GOT3 (cell line): Measurements from ENCODE around the gene HS6ST3.

Experiments used
- DNase-seq: peaks from one replicate; lab custom pipeline; 2025; ENCODE audit warnings: mixed read lengths; lab: John Stamatoyannopoulos, UW

Gene HS6ST3

DNA sequence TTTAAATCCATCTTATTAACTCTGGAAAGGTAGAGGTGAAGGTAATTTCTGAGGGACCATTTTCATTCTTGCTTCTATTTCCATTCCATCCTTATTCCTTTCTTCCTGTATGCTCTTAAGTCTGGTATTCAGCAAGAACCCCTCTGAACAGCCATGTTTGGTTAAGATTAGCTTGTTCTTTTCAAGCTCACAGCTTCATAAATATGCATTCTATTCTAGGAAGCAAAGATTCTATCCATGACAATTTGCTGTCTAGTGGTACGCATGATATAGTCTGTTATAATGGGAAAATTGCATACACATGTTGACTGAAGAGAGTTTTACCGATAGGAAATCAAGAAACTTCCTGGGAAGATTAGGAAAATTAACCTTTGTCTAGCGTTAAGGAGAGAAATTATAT, 218.7 kb downstream of the HS6ST3 start:
- no peak for DNase-seq

DNA sequence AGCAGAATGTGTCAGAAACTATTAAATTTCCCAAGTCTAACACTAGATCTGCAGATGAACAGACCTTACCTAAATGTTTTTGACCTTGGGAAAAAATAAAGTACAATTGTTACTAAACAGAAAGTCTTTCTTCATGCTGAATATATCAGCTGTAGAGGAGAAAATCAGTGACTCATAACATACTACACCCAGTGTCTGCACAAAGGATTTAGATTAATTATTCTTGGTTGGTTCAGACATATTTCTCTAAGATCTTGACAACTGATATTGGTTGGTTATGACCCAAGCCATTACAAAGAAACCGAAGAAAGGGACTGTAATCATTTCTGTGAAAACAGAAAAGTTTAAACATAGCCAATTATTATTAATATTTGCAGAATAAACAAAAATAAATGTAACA, 225.1 kb downstream of the HS6ST3 start:
- no peak for DNase-seq

DNA sequence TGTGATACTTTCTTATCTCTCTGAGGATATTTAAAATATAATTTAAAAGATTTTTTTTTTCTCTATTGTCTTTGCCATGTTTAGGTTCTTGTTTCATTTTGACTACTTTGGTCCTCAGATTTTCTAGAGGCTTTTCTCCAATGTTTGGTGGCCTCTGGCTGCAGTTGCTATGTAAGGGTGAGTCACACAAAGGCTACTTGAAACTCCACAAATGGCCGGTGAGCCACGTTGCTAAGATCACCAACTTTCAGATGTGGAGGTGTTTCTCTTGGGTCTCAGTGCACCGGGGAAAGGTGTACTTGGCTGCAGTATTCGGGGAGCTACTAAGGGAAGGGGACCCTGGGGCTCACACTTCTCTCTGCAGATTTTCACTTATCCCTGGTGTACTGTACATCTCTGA, 248.1 kb downstream of the HS6ST3 start:
- no peak for DNase-seq

DNA sequence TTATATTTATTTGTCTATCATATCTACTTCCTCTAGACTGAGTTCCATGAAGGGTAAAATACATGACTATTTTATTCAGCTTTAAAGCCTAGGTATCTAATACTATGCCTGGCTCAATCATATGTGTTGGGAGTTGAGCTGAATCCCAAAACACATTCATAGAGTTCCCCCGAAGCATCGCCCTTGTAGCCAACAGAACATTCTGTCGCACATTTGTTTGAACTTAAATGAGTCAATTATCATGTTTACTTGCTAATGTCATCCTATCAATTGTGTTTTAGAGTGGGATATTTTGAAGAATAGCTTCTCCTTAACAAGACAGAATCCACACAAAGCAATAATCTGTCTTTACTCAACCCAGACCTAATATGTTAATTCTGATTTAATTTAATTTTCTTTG, 252.4 kb downstream of the HS6ST3 start:
- DNase-seq, result no peak

DNA sequence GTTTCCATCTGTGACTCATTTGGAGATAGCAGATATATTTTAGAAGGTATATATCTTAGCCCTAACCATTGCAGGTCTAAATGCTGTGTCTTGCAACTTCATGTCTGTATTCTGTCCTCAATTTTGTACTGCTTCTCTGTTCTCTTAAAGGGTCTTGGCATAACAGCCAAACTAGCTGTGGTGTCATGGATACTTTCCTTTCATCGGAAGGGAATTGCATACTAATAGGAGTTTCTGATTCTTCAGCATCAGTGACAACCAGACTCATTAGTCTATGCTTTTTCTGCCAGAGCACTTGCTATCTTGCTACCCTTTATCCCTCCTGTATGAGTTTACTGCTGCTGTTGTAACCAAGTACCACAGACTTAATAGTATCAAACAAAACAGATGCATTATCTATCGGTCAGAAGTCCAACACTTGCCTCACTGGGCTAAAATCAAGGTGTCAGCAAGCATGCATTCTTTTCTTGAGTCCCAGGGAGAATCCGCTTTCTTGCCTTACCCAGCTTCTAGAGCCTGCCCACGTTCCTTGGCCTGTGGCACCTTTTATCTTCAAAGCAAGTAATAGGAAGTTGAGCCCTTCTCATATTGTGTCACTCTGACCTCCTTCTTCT, 253.1 kb downstream of the HS6ST3 start:
- no peak for DNase-seq

DNA sequence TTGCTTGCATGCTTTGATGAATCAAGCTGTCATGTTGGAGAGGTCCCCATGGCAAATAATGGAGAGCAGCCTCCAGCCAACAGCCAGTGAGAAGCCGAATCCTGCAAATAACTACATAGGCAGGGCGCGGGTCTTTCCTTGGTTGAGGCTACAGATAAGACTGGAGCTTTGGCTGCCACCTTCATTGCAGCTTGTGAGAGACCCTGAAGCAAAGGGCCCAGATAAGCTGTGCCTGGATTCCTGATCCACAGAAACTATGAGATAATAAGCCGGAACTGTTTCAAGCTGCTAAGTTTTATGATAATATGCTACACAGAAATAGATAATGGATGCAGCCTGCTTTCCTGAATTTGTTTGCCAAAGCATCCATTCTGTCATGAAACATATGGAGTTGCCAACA, 257.0 kb downstream of the HS6ST3 start:
- DNase-seq, result no peak

DNA sequence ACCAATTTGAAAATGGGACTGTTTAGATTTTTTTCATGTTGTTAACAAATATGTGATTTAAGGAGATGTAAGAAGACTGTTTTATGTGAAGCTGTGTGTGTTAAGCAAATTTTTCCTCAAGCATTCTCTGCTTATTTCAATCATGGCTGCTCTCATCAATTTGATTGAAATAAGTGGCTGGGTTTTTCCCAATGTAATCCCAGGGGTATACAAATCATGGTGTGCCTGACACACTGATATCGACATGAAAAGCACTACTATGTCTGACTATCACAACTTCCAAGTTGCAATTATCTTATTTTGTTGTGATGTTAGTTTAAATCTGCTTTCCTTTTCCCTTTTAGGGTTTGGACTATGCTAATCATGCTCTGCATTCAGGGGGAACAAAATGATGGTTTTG, 283.7 kb downstream of the HS6ST3 start:
- no peak for DNase-seq

DNA sequence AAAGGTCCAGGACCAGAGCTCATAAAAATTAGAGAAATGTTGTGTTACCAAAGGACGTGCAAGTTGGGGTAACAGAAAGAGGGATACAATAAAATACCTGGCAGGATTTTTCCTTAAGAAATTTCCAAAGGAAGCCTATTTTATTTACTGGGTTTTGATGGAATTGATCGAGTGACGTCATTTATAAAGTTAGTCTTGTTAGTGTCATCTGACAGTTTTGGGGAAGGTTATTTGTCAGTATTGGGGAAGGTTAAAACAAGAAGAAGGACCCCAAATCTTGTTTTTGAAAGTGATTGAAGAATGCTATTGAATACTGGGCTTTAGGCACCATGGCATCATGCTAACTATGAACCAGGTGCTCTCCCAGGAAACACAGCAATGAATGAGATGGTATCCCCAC, 287.9 kb downstream of the HS6ST3 start:
- DNase-seq, result no peak

DNA sequence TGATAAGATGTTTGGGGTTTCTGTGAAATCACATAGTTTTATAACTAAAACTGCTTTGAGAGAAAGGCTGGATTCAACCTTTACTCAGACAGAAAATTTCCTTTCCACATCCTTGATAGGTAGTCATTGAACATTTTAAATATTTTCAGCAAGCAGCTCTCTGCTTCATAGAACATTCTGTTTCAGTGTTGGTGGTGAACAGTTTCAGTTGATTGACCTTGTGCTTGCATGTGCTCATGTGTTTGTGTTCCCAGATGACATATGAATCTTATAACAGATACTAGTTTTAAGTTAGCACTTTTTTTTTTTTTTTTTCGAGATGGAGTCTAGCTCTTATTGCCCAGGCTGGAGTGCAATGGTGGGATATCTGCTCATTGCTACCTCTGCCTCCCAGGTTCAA, 290.1 kb downstream of the HS6ST3 start:
- no peak for DNase-seq

DNA sequence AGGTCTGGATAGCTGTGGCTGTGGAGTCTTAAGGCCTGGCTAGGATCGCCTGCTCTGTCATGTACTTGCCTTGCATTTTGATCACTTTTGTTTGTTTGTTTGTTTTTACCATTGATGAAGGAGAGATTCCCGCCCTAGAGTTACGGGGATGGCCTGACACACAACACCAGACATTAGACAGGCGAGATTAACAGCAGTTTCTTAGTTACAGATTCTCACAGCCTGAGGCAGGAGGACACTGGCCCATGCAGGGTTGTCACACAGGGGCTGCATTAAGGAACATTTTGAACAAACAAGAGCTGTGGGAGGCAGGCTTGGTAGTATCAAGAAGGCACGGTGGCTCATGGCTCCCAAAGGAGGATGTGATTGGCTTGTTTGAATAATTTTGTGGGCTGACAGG, 291.8 kb downstream of the HS6ST3 start:
- no peak for DNase-seq

DNA sequence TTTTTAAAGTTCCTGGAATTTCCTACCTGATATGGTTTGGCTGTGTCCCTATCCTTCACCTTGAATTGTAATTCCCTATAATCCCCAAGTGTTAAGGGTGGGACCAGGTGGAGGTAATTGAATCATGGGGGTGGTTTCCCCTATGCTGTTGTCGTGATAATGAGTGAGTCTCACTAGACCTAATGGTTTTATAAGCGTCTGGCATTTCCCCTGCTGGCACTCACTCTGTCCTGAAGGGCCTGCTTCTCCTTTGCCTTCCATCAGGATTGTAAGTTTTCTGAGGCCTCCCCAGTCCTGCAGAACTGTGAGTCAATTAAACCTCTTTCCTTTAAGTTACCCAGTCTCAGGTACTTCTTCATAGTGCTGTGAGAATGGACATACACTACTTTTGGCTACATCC, 298.7 kb downstream of the HS6ST3 start:
- no peak for DNase-seq

DNA sequence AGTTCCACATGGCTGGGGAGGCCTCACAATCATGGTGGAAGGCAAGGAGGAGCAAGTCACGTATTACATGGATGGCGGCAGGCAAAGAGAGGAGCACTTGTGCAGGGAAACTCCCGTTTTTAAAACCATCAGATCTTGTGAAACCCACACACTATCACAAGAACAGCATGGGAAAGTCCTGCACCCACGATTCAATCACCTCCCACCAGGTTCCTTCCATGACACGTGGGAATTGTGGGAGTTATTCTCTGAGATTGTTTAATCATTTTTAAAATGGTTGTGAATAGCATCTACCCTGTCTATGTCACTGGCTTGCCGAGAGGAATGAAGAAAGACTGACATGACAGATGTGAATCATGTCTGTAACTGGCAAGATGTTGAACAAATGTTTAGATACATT, 301.7 kb downstream of the HS6ST3 start:
- DNase-seq, result no peak

DNA sequence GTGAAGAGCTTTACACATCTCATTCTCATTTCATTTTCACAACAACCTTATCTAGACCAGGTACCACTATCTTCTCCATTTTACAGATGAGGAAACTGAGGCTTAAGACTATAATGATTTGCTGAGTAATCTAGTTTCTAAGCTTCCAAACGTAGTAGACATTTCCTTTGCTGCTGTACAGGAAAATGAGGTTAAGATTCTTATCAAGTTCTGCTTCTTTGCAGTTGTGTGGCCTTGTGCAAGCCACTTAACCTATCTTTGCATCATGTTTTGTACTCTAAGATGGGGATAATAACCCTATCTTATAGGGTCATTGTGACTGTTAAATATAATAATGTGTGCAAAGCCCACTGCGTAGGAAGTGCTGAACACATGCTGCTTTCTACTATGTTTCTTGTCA, 307.9 kb downstream of the HS6ST3 start:
- no peak for DNase-seq

DNA sequence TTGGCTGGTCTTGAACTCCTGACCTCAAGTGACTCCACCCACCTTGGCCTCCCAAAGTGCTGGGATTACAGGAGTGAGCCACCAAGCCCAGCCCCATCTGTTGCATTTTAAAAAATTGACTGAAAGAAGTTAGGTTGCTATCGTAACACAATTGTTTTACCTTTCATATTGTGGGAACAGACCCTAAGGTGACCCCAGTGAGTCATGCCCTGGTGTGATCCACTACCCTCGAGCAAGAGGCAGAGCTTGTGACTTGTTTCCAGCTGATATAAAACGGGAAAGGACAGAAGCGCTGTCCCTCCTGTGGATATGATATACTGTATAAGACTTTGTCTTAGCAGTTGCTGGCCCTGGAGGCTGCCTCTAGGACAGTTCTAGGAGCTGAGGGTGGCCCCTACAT, 308.6 kb downstream of the HS6ST3 start:
- no peak for DNase-seq

DNA sequence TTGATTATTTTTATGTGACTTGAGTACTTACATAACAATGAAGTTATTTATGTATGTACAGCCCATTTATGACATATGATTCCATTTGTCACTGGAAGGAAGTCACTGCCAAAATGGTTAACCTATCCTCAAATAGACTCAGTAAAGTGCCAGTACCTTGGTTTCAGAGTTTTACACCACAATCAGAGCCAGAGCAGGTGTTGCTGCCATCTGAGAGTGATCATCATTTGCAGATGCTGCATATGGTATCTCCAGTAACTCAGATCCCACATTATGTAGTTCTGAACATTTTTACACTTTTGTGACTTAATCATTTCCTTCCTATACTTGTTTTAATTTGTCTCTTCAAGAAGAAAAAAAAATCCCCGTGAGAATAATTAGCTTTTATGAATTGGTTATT, 313.3 kb downstream of the HS6ST3 start:
- no peak for DNase-seq

DNA sequence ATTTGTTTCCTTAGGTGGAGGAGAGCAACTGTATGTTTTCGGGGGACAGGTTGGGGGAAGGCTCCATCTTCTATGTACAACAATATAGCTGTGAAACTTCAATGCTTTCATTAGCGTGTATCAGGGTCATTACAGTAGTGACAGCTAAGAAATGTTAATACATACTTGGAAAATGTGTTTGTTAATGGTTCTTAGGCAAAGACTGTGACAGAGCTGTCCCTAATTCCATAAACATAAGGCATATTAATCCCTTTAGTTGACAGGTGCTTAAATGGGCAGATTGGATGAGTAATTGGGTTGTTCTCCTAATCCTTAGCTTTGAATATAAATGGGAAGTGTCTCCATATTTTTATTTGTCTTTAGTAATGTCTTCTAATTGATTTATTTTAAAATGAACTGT, 313.7 kb downstream of the HS6ST3 start:
- no peak for DNase-seq

DNA sequence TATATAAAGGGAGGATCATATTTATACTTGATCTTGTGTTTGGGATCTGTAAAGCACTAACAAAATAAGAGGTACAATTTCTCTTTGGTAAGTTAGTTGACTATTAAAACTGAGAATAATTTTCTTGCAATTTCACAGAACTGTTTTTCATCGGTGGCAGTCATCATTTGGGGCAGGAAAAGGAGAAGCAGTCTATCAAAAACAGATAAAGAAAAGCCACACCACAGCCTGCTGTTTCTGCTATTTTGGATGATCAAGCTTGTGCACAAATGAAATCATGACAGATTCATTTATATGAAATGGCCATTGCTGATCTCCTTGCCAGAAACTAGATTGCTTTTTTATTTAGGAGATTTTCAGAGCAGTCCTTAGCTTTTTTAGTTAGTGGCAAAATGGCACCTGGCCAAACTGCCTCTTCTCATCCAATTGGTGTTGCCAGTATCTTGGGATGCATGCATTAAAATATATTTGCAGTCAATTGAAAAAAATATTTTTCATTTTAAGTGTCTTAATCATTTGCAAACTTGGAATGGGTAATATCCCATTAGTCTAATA, 326.0 kb downstream of the HS6ST3 start:
- no peak for DNase-seq

DNA sequence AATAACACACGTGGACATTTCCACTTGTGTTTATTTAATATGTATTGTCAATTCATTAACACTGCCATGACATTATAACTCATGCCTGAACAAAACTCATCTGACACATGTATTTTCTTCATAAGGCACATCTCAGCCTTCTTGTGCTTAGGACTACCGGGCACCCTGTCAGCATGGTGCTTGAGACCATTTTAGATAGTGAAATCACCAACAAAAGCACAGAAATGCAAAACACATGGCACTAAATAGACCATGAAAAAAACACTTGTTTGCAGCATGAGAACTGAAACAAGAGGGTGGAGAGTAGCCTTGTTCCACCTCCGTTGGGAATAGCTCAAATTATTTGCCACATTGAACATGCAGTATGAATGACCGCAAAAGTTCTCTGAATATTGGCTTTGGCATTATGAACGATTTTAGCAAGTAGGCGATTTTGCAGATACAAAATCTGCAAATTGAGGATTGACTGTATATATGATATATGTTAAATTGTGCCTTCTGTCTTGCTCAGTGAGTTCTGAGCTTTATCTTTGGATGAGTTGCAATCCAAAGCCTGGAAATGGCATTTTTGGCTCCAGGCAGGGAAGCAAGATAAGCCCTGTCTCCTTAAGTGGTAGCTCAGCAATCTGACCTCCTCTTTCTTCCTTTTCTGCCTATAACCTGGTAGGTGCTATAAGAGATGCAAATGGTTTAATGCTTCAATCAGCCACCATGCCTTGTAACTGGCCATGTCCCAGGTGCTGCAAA, 328.2 kb downstream of the HS6ST3 start:
- DNase-seq, result no peak

DNA sequence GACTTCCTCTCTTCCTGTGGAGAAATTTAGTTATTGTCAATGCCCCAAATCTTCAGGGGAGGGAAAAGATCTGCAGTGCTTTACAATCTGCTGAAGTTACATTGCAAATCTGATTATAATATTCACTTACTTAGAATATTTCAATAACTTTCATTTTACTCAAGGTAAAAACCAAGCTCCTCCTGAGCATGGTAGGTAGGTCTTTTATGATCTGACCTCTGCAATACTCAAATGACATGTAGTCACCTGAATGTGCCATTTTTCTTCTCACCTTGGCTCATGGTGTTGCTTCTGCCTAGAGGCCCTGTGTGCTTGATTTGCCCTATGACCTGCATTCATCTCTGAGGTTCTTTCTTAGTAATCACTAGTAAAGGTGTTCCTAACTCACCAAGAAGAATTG, 331.4 kb downstream of the HS6ST3 start:
- DNase-seq, result no peak

DNA sequence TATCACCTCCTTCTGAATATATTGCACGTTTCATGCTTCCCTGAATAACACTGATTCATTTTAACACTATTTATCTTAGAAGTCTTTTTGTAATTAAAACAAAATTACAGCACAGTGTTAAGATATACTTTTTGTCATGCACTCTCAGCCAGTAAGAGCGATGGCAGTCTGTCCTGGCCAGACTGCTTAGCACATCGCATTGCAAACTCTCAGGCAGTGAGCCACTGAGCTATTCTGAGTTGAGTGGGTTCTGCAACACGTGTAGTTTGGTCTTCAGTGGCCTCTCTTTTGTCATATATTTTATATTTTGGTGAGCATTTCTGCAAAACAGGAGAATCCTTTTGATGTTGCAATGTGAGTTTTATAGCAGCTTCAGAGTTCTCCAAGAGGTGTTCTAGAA, 332.1 kb downstream of the HS6ST3 start:
- DNase-seq, result no peak

DNA sequence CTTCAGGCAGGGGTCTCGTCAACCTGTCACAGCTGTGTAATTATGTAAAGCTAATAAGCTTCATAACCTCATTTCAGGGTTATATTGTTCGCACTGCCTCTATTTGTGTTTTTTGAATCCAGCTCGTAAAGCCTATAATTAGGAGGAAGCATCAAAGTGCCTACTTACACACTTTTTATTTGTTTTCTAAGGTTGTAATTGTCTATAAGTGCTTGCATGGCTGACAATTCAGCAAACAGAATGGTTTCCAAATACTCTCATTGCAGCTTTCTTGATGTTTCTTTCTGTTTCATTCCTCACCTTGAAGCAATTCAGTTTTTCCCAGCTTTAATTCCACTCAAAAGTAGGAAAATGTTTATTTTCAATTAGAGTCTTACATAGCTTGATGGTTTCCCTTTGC, 336.3 kb downstream of the HS6ST3 start:
- no peak for DNase-seq

DNA sequence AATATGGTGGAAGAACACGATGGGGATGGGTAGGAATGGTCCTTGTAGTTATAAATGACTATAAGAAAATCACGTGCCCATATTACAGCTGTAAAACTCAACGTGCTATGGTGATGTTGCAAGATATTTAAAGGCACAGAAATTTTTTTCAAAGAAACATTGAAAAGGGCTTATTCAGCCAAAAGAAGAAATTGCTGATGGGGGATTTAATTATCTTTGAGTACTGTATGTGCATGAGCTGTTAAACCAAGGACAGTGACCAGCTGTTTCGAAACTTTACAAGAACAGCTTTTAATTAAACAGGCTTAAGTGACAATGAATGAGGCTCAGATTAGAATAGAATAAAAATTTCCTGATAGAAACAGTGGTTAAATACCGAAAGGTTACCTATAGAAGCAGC, 339.0 kb downstream of the HS6ST3 start:
- DNase-seq, result no peak

DNA sequence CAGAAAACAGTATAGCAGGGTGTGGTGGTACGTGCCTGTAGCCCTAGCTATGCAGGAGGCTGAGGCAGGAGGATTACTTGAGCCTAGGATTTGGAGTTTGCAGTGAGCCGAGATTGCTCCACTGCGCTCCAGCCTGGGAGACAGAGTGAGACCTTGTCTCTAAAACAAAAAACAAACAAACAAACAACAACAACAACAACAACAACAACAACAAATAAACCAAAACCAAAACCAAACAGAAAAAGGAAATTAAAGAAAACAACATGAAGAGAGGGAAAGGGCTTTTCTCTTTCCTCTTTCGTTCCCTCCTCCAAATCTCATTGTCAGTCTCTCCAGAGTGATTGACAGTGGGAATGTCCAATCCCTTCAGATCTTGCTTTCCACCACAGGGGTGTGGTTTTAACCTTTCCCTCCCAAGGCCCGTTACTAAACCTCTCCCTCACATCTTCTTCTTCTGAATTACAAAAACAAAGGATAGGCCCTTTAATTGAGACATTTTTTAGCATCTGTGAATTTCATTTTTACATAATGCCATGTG, 341.2 kb downstream of the HS6ST3 start:
- DNase-seq, result no peak

DNA sequence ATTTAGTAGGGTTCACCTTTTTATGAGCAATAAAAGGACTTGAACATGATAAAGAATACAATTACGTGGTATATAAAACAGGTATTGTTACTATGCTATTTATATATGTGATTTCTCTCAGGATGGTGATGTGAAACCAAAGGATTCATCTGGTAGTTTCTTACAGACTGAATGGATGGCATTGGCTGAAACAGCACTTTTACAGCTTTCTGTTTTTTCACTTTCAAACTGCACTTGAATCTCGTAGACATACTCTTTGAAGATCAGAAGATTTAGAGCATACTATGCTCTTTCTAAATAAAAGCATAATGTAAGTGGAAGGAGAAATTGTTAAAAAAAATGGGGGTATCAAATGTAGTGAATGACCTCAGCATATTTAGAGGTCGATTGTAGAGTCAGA, 354.8 kb downstream of the HS6ST3 start:
- no peak for DNase-seq
